ENCODE data around the gene ENPEP.

DNA sequence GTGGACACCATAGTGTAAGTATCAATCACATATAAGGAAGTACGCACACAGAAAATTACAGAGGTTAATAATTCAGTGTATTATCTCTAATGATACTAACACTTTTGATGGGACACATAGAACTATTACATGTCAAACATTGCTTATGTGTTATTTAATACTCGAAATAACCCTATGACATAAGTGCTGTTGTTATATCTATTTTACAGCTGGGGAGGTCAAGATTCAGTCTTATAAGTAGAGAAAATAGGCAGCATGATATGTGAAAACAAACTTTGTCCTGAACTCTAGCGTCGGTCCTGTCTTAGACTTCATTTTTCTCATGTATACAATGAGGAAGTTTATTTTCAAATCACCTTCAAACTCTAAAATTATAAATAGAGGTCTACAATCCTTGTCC, 23.2 kb downstream of the ENPEP start:
- TF ChIP-seq, protein P1, sequence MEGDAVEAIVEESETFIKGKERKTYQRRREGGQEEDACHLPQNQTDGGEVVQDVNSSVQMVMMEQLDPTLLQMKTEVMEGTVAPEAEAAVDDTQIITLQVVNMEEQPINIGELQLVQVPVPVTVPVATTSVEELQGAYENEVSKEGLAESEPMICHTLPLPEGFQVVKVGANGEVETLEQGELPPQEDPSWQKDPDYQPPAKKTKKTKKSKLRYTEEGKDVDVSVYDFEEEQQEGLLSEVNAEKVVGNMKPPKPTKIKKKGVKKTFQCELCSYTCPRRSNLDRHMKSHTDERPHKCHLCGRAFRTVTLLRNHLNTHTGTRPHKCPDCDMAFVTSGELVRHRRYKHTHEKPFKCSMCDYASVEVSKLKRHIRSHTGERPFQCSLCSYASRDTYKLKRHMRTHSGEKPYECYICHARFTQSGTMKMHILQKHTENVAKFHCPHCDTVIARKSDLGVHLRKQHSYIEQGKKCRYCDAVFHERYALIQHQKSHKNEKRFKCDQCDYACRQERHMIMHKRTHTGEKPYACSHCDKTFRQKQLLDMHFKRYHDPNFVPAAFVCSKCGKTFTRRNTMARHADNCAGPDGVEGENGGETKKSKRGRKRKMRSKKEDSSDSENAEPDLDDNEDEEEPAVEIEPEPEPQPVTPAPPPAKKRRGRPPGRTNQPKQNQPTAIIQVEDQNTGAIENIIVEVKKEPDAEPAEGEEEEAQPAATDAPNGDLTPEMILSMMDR (IDR thresholded peaks at IDR 0.05) = no peak
- no peak for TF ChIP-seq POLR2A (IDR thresholded peaks at IDR 0.05)

Data from adrenal gland (tissue), 5 donors.